Stimulated activated CD4-positive, alpha-beta T cell treated with anti-CD3 and anti-CD28 coated beads, Interleukin-12 subunit alpha, Interleukin-12 subunit beta, amount 100 ng/mL, for 24 hours (primary cell): ENCODE results near the gene CYP3A7.
"Not testable (repeated sequence)": the region's sequence is repeated elsewhere in the genome, so short reads cannot be mapped to it uniquely, and the experiment has no call there.

ENCODE experiments used
- DNase-seq, 2 experiments: peaks; one replicate each; pipeline ENCODE4 v3.0.0-alpha.2; 2020; ENCODE audit warnings: low read depth in 2 of 2

CYP3A7 gene

GRCh38 chr7:99669782-99670181, 65.2 kb downstream of the CYP3A7 start:
- DNase-seq: no peak

- DNase-seq: no peak
Observed at GRCh38 chr7:99668541-99668940, 66.5 kb downstream of the CYP3A7 start.

- no peak for DNase-seq
Observed at GRCh38 chr7:99667179-99667578, 67.8 kb downstream of the CYP3A7 start.

- no peak for DNase-seq
Observed at GRCh38 chr7:99666013-99666395, 69.0 kb downstream of the CYP3A7 start.

GRCh38 chr7:99665312-99666012, 69.5 kb downstream of the CYP3A7 start:
- DNase-seq: no peak

- not testable (repeated sequence) for DNase-seq
Observed at GRCh38 chr7:99657879-99658278, 77.1 kb downstream of the CYP3A7 start.
